ENCODE results near the gene PAQR4. TPM values are rescaled to one million over a fixed set of nuclear protein-coding genes. Genes with fewer than 3 reads are reported as not detected.

PAQR4 gene
- total RNA-seq, 2 donors from 2014 or later = 1.7 to 2.7 TPM

DNA sequence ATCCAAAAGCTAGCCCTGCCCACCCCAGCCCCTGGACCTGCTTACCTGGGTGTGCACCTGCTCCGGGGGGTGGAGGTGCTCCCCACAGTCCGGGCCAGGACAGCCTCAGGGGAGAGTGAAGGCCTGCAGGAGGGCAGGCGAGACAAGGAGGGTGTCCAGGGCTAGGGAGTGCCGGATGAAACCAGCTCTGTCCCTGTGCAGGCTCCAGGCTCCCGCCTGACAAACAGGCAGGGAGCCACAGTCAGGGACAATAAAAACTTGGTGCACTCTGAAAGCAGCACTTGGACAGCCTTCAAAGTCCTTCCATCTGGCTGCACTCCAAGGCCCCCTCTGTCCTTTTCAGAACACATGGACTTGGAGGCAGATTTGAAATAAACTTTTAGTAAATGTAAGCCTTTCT lies 3.9 kb downstream of the PAQR4 start:
- H3K9me3 ChIP-seq (ENCODE audit: control insufficient read depth, low read length, poor library complexity, severe bottlenecking) = no peaks in the 10 kb centered on the region
- Mint-ChIP-seq H3K27ac (no peak overlapping the region), H3K27me3 (peaks cover 7% of the 10 kb centered on the region), H3K4me1 (peaks cover 10% of the 10 kb centered on the region), H3K4me3 (no peak overlapping the region), H3K36me3 (ENCODE audit: low read depth) (peaks cover 3% of the 10 kb centered on the region)
- no peak for ATAC-seq
- DNase-seq = no peak

DNA sequence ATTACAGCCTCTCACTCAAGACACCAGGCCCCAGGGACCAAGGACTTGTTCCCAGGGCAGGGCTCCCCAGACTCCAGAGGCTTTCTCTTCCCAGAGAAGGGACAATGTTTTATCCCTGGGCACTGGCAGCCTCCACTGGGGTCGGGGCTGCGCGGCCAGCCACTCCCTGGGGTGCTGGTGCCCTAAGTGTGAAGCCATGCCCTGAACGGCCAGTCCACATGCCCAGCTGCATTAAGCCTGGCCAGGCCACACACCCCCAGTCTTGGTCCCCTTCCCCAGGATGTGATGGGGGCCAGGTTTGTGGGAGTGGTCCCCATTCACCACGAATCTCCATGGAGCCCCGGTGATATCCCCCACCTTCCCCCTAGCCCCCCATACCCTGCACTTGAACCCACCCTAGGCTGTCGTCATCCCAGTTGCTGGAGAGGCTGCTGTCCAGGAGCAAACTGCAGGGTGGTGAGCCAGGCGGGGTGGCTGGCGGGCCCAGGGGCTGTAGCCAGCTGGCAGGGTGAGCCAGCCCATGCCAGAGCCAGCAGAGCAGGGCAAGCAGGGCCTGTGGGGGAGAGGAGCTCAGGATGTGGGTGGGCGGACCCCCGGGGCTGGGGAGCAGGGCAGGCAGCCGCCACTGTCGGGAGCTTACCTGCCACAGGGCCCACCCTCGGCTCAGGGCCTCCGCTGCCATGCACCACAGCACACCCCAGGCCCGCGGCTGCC lies 4.6 kb downstream of the PAQR4 start:
- no peak for DNase-seq
- Mint-ChIP-seq H3K4me1 (peaks cover 4% of the 10 kb centered on the region), H3K4me3 (no peak overlapping the region), H3K27me3 (peaks cover under 1% of the 10 kb centered on the region), H3K36me3 (ENCODE audit: low read depth) (peaks cover 3% of the 10 kb centered on the region), H3K27ac (no peak overlapping the region)
- no peaks in the 10 kb centered on the region for H3K9me3 ChIP-seq (ENCODE audit: control insufficient read depth, low read length, poor library complexity, severe bottlenecking)
- no peak for ATAC-seq

DNA sequence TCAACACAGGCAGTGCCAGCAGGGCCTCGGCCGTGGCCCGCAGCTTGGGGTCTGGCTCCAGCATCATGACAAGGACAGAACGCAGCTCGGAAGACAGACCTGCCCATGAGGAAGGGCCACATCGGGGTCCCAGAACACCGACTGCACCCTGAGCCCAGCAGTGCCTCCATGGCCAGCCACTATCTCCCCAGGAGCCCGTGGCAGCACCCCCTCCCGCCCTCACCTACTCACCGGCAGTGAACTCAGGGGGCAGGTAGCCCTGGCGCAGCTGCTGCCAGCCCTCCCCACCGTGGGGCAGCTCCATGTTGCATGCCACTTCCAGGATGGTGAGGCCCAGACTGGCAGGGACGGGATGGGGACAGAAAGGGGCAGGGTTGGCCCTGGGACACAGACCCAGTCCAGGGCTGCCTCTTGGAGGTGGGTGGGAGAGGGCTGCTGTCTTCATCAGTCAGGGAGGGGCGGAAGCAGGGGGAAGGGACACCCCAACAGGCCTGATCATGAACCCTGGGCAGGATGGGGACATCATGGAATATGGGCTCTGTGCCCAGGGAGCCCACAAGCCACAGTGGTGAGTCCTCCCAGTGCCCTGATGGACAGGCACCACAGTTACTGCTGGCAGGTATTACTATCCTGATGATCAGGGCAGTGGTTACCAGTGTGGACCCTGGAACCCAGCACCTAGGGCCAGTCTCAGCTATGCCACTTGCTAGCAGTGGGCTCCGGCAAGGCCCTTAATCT lies 5.3 kb downstream of the PAQR4 start:
- DNase-seq (no peak), ATAC-seq (no peak)
- peaks cover 4% of the 10 kb centered on the region for H3K4me1 Mint-ChIP-seq
- H3K27ac Mint-ChIP-seq = no peak overlapping the region
- H3K36me3 Mint-ChIP-seq (ENCODE audit: low read depth) = peaks cover 3% of the 10 kb centered on the region
- H3K27me3 Mint-ChIP-seq = no peaks in the 10 kb centered on the region
- no peak overlapping the region for H3K4me3 Mint-ChIP-seq
- no peaks in the 10 kb centered on the region for H3K9me3 ChIP-seq (ENCODE audit: control insufficient read depth, low read length, poor library complexity, severe bottlenecking)

DNA sequence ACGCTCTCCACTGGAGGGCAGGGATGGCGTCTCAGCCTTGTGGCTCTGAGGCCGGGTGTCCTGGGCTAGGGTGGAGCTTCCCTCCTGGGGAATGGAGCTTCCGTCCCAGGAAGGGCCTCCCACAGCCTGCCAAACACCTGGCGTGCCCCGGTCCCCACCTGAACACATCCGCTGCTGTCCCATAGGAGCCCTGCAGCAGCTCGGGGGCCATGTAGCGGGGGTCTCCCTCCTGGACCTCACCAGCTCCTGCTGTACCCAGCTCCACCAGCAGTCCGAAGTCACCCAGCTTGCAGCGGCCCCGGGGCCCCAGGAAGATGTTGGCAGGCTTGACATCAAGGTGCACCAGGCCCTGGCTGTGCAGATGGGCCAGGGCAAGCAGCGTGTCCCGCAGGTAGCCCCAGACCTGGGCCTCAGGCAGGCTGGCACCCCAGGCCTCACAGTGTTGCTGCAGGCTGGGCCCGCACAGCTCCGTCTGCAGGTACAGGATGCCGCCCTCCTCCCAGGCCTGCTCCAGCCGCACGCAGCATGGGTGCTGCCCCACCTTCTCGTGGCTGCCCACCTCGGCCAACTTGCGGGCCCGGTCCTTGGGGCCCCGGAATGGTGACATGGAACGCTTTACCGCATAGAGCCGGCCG lies 6.1 kb downstream of the PAQR4 start:
- Mint-ChIP-seq H3K27me3 (no peaks in the 10 kb centered on the region), H3K27ac (no peak overlapping the region), H3K4me3 (no peak overlapping the region), H3K4me1 (peaks cover 4% of the 10 kb centered on the region), H3K36me3 (ENCODE audit: low read depth) (peaks cover 3% of the 10 kb centered on the region)
- ATAC-seq (no peak), DNase-seq (no peak)
- H3K9me3 ChIP-seq (ENCODE audit: control insufficient read depth, low read length, poor library complexity, severe bottlenecking) = no peaks in the 10 kb centered on the region

DNA sequence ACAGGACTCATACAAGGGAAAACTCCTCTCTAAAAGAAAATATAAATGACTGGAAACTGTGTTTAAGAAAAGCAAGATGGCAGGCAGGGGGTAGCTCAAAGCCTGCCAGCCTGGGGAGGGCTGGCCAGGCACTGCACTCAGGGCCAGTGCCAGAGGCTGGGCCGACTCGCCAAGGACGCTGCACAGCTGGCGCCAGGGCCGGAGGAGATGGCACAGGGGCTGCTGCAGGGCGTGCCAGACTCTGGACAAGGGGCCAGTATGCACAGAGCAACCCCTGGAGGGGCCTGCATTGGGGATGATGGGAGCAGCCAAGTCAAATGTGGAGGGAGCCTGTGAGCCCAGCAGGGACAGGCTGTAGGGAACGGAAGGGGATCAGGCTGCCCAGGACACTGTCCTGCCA lies 7.1 kb downstream of the PAQR4 start:
- no peak for DNase-seq
- H3K27ac Mint-ChIP-seq = no peak overlapping the region

DNA sequence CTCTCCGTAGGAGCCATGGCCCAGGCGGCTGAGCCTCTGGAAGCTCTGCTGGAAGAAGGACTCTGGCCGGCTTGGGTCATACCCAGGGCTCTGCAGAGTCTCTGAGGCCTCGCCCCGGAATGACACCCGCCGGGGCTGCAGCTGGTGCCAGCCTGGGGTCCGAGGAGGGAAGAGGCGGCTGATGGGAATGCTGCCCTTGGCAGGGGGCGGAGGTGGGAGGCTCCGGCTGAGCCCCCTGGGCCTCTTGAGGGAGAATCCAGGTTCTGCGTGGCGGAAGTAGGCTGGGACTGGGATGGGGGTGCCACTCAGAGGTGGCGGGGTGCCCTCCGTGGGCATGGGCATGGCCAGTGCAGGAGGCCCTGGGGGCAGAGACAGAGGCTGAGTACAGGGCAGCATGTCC lies 7.5 kb downstream of the PAQR4 start:
- Mint-ChIP-seq H3K4me1 (peaks cover 5% of the 10 kb centered on the region), H3K4me3 (no peak overlapping the region), H3K36me3 (ENCODE audit: low read depth) (peaks cover 3% of the 10 kb centered on the region), H3K27me3 (no peaks in the 10 kb centered on the region), H3K27ac (no peak overlapping the region)
- DNase-seq = no peak
- no peaks in the 10 kb centered on the region for H3K9me3 ChIP-seq (ENCODE audit: control insufficient read depth, low read length, poor library complexity, severe bottlenecking)
- ATAC-seq = no peak

More for the DNA sequence above, 7.1 kb downstream of the PAQR4 start:
- Mint-ChIP-seq H3K4me3 (no peak overlapping the region), H3K27me3 (no peaks in the 10 kb centered on the region), H3K36me3 (ENCODE audit: low read depth) (peaks cover 3% of the 10 kb centered on the region), H3K4me1 (peaks cover 4% of the 10 kb centered on the region)
- H3K9me3 ChIP-seq (ENCODE audit: control insufficient read depth, low read length, poor library complexity, severe bottlenecking) = no peaks in the 10 kb centered on the region
- ATAC-seq = no peak

DNA sequence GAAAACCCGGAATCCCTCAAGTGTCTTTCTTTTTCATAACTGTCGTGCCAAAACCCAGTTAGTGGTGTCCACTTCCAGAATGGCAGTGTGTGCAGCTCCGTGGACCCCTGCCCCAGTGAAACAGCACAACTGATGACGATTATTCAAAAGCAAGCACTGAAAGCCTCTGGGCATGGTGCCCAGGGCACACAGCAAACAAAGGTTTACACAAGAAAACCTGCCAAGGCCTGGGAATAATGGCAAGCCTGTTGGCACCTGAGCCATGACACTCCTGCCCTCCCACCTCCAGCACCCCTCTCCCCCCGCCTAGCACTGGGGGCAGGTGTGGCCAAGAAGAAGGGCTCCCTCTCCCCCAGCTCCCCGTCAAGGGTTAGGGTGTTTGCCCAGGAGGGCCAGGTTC lies 8.3 kb downstream of the PAQR4 start:
- no peak overlapping the region for H3K27ac Mint-ChIP-seq
- H3K36me3 Mint-ChIP-seq (ENCODE audit: low read depth) = no peaks in the 10 kb centered on the region
- H3K27me3 Mint-ChIP-seq = no peaks in the 10 kb centered on the region
- no peak for DNase-seq
- H3K9me3 ChIP-seq (ENCODE audit: control insufficient read depth, low read length, poor library complexity, severe bottlenecking) = no peaks in the 10 kb centered on the region
- peaks cover 3% of the 10 kb centered on the region for H3K4me1 Mint-ChIP-seq
- no peak overlapping the region for H3K4me3 Mint-ChIP-seq
- ATAC-seq = no peak

DNA sequence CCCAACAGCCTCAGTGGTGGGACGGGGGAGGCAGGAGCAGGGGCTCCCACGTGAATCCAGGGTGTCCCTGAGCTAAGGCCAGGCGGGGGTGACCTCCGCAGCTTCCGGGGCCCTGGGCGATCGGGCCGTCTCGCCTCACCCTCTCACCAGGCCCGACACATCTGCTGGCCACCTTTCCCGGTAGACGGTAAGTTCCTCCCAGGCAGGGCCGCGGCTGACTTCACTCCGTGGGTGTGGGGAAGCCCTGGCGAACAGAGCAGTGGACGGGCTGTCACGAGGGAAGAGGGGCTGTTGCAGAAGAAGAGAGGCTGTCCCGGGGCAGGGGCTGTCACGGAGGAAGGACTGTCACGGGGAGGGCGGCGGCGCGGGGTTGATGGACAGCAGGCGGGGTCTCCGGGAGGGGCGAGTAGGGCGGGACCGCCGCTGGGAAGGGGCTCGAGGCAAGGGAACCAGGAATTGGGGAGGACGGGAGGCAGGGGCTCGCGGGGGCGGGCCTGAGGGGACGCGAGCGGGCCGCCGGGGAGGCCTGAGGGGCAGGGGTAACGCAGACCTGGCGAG lies 10.6 kb downstream of the PAQR4 start:
- no peak for ATAC-seq
- H3K4me3 Mint-ChIP-seq = peak overlapping the region; percentile 77
- peaks cover 3% of the 10 kb centered on the region for H3K4me1 Mint-ChIP-seq
- no peak overlapping the region for H3K27ac Mint-ChIP-seq
- no peak for DNase-seq
- no peaks in the 10 kb centered on the region for H3K9me3 ChIP-seq (ENCODE audit: control insufficient read depth, low read length, poor library complexity, severe bottlenecking)
- no peaks in the 10 kb centered on the region for H3K36me3 Mint-ChIP-seq (ENCODE audit: low read depth)
- no peaks in the 10 kb centered on the region for H3K27me3 Mint-ChIP-seq

DNA sequence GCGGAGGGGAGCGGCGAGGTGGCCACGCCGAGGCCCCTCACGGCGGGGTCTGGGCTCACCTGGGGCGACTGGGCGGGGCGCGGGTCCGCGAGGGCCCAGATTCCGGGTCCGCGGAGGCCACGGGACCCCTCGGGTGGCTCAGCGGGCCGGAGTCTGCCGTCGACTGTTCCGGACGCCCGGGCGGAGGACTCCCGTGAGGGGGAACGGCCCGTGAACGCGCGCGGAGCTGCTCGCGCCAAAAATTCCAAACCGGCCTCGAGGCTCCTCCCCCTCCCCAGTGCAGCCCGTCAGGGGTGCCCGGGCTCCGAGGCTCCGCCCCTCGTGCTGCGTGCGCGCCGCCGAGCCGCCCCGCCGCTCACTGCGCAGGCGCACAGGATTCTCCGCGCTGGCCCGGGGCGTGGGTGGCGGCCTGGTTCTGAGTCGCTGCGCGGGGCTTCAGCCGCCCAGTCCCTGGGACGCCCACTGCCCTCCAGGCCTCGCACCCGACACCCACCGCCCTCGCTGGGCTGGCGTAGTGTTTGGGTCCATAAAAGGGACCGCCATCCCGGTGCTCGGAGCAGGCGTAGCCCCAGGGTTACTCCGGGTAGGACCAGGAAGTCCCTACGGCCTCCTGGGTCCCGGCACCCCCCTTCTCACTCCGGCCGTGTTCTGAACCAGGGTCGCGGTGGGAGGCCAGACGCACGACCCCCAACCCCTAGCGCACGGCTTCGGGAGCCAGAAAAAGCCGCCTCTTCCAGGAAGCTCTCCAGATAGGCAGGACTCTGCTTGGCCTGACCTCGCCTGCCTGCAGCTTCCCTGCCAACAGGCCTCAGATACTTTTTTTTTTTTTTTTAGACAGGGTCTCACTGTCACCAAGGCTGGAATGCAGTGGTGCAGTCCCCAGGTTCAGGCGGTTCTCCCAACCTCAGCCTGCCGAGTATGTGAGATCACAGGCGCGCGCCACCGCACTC lies 11.4 kb downstream of the PAQR4 start, which contains the start of gene PKMYT1:
Gene PKMYT1 (minus strand): TSS at position 220 of the 950 bp plus-strand sequence. CDS start 789 bp downstream, outside the sequence.
- ATAC-seq = peak; percentile 94
- Mint-ChIP-seq H3K4me3 (peak within 1 kb of the TSS; percentile 86), H3K27me3 (no peaks in the 10 kb centered on the region)

DNA sequence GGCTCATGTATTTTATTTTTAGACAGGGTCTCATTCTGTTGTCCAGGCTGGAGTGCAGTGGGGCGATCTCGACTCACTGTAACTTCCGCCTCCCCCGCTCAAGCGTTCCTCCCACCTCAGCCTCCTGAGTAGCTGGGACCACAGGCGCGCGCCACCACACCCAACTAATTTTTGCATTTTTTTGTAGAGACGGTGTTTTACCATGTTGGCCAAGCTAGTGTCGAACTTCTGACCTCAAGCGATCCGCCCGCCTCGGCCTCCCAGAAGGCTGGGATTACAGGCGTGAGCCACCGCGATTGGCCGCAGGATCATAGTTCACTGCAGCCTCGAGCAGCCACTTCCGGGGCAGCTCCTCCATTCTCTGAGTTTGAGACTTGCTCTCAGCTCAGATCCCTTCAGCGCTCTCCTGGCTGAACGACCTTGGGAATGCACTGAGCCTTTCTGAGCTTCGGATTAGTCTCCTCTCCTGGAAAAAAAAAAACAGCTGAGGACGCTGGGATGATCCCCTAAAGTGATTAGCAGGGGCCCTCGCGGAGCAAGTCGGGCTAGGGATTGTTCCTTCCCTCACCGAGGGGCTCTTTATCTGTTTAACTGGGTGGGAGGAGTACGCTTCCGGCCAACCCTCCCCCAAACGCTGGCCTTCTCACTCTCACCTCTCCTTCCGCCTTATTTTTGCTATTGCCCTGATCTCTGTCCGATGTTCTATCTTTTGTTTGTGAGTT lies 12.2 kb downstream of the PAQR4 start:
- DNase-seq = no peak
- H3K4me3 Mint-ChIP-seq = peak overlapping the region; percentile 86
- H3K27me3 Mint-ChIP-seq = no peaks in the 10 kb centered on the region
- H3K4me1 Mint-ChIP-seq = peaks cover 3% of the 10 kb centered on the region
- peak overlapping the region; percentile 90 for H3K27ac Mint-ChIP-seq
- H3K9me3 ChIP-seq (ENCODE audit: control insufficient read depth, low read length, poor library complexity, severe bottlenecking) = no peaks in the 10 kb centered on the region
- ATAC-seq = no peak
- H3K36me3 Mint-ChIP-seq (ENCODE audit: low read depth) = no peaks in the 10 kb centered on the region

More for the DNA sequence above, 11.4 kb downstream of the PAQR4 start, which contains the start of gene PKMYT1:
- H3K36me3 Mint-ChIP-seq (ENCODE audit: low read depth) = no peaks in the 10 kb centered on the region
- H3K4me1 Mint-ChIP-seq = peaks cover 3% of the 10 kb centered on the region
- no peaks in the 10 kb centered on the region for H3K9me3 ChIP-seq (ENCODE audit: control insufficient read depth, low read length, poor library complexity, severe bottlenecking)
- DNase-seq = peak; percentile 94 to 97 (median 96)
- H3K27ac Mint-ChIP-seq = peak within 1 kb of the TSS; percentile 90

DNA sequence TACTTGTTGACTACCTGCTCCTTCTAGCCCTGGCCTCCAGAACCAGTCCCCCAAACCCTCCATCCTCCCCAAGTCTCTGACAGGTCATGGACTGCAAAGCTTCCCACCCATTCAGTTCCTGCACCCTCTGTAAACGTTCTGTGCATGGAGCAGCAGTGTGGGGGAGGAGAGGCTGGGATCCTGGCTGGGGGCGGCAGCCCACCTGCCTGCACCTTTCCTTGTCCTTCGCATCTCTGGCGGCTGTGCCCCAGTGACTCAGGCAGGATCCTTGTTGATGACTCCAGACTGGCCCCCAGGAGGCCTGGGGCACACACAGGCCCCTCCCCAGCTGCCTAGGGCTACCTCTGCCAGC lies 12.7 kb downstream of the PAQR4 start:
- Mint-ChIP-seq H3K27ac (peak overlapping the region; percentile 90), H3K4me3 (peak overlapping the region; percentile 86), H3K36me3 (ENCODE audit: low read depth) (no peaks in the 10 kb centered on the region), H3K27me3 (no peaks in the 10 kb centered on the region), H3K4me1 (peaks cover 3% of the 10 kb centered on the region)
- no peaks in the 10 kb centered on the region for H3K9me3 ChIP-seq (ENCODE audit: control insufficient read depth, low read length, poor library complexity, severe bottlenecking)
- no peak for DNase-seq
- ATAC-seq = no peak

DNA sequence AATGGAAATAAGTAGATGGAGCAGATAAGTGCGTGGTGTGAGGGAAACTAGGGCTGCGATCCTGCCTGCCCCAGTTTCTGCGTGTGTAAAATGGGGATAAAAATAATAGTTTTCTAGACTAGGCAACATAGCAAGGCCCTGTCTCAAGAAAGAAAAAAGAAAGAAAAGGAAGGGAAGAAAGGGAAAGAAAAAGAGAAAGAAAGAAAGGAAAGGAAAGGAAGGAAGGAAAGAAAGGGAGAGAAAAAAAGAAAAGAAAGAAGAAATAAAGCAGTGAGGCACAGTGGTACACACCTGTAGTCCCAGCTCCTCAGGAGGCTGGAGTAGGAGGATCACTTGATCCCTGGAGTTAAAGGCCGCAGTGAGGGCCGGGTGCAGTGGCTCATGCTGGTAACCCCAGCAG lies 13.3 kb downstream of the PAQR4 start:
- ATAC-seq = no peak
- peaks cover 3% of the 10 kb centered on the region for H3K4me1 Mint-ChIP-seq
- H3K27ac Mint-ChIP-seq = peak overlapping the region; percentile 90
- no peaks in the 10 kb centered on the region for H3K36me3 Mint-ChIP-seq (ENCODE audit: low read depth)
- H3K27me3 Mint-ChIP-seq = no peaks in the 10 kb centered on the region
- DNase-seq = no peak
- H3K9me3 ChIP-seq (ENCODE audit: control insufficient read depth, low read length, poor library complexity, severe bottlenecking) = no peaks in the 10 kb centered on the region
- peak overlapping the region; percentile 86 for H3K4me3 Mint-ChIP-seq
